ENCODE measurements around the gene COA3. TPM values are rescaled to one million over a fixed set of nuclear protein-coding genes. Genes with fewer than 3 reads are reported as not detected.

COA3 gene
- total and polyA plus RNA-seq, 4 donors: 62.3 to 294 (median 103) TPM

GRCh38 chr17:42821176-42821575 is 22.7 kb upstream of the COA3 start:
- no peak for TF ChIP-seq NR2F2 (IDR thresholded peaks at IDR 0.05)
- no peak for TF ChIP-seq ZBTB33 (IDR thresholded peaks at IDR 0.05)
- no peak for TF ChIP-seq RXRA (IDR thresholded peaks at IDR 0.05)
- no peak for TF ChIP-seq JUND (IDR thresholded peaks at IDR 0.05)
- no peak for TF ChIP-seq FOXA1 (IDR thresholded peaks at IDR 0.05)
- TF ChIP-seq YY1 (IDR thresholded peaks at IDR 0.05): no peak
- TF ChIP-seq TAF1 (conservative IDR thresholded peaks at IDR 0.05): no peak
- TF ChIP-seq HNF4A (conservative IDR thresholded peaks at IDR 0.05): no peak
- TF ChIP-seq EGR1 (IDR thresholded peaks at IDR 0.05; ENCODE audit: low read depth in 2 of 2): no peak
- no peak for TF ChIP-seq SP1 (IDR thresholded peaks at IDR 0.05)
- TF ChIP-seq, protein P1, sequence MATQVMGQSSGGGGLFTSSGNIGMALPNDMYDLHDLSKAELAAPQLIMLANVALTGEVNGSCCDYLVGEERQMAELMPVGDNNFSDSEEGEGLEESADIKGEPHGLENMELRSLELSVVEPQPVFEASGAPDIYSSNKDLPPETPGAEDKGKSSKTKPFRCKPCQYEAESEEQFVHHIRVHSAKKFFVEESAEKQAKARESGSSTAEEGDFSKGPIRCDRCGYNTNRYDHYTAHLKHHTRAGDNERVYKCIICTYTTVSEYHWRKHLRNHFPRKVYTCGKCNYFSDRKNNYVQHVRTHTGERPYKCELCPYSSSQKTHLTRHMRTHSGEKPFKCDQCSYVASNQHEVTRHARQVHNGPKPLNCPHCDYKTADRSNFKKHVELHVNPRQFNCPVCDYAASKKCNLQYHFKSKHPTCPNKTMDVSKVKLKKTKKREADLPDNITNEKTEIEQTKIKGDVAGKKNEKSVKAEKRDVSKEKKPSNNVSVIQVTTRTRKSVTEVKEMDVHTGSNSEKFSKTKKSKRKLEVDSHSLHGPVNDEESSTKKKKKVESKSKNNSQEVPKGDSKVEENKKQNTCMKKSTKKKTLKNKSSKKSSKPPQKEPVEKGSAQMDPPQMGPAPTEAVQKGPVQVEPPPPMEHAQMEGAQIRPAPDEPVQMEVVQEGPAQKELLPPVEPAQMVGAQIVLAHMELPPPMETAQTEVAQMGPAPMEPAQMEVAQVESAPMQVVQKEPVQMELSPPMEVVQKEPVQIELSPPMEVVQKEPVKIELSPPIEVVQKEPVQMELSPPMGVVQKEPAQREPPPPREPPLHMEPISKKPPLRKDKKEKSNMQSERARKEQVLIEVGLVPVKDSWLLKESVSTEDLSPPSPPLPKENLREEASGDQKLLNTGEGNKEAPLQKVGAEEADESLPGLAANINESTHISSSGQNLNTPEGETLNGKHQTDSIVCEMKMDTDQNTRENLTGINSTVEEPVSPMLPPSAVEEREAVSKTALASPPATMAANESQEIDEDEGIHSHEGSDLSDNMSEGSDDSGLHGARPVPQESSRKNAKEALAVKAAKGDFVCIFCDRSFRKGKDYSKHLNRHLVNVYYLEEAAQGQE (IDR thresholded peaks at IDR 0.05): no peak
- TF ChIP-seq, protein P2, sequence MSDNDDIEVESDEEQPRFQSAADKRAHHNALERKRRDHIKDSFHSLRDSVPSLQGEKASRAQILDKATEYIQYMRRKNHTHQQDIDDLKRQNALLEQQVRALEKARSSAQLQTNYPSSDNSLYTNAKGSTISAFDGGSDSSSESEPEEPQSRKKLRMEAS (IDR thresholded peaks at IDR 0.05): no peak
- no peak for TF ChIP-seq HNF4G (IDR thresholded peaks at IDR 0.05)
- TF ChIP-seq FOXA2 (IDR thresholded peaks at IDR 0.05): no peak
- TF ChIP-seq GABPA (IDR thresholded peaks at IDR 0.05 in 1 of 2, conservative IDR thresholded peaks at IDR 0.05 in 1 of 2): no peak
- TF ChIP-seq, protein P3, sequence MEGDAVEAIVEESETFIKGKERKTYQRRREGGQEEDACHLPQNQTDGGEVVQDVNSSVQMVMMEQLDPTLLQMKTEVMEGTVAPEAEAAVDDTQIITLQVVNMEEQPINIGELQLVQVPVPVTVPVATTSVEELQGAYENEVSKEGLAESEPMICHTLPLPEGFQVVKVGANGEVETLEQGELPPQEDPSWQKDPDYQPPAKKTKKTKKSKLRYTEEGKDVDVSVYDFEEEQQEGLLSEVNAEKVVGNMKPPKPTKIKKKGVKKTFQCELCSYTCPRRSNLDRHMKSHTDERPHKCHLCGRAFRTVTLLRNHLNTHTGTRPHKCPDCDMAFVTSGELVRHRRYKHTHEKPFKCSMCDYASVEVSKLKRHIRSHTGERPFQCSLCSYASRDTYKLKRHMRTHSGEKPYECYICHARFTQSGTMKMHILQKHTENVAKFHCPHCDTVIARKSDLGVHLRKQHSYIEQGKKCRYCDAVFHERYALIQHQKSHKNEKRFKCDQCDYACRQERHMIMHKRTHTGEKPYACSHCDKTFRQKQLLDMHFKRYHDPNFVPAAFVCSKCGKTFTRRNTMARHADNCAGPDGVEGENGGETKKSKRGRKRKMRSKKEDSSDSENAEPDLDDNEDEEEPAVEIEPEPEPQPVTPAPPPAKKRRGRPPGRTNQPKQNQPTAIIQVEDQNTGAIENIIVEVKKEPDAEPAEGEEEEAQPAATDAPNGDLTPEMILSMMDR (IDR thresholded peaks at IDR 0.05; ENCODE audit: low read depth, low read length, missing input control): no peak
- no peak for TF ChIP-seq RAD21 (IDR thresholded peaks at IDR 0.05)
- TF ChIP-seq, protein P4, sequence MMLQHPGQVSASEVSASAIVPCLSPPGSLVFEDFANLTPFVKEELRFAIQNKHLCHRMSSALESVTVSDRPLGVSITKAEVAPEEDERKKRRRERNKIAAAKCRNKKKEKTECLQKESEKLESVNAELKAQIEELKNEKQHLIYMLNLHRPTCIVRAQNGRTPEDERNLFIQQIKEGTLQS (IDR thresholded peaks at IDR 0.05): no peak
- Histone ChIP-seq H3K4me1 (ENCODE audit: control insufficient read depth in 4 of 4, insufficient read depth in 4 of 4, low read length in 3 of 4) (peaks cover 1 to 17% (median 4%) of the 10 kb centered on the region in 4 donors), H3K9me3 (ENCODE audit: control insufficient read depth in 4 of 4, low read length in 3 of 4) (no peaks in the 10 kb centered on the region), H3K4me3 (ENCODE audit: low read depth in 1 of 3, low read length in 3 of 3) (no peak overlapping the region), H3K27ac (ENCODE audit: low read depth in 1 of 2, low read length in 2 of 2) (no peak overlapping the region), H3K27me3 (ENCODE audit: control insufficient read depth in 4 of 4, insufficient read depth in 4 of 4, low read length in 3 of 4) (no peaks in the 10 kb centered on the region), H3K9ac (ENCODE audit: low read depth in 1 of 2, low read length in 2 of 2) (no peak overlapping the region), H3K36me3 (ENCODE audit: control insufficient read depth in 4 of 4, insufficient read depth in 3 of 4, low read depth in 1 of 4, low read length in 3 of 4) (peaks cover 3 to 46% (median 32%) of the 10 kb centered on the region in 4 donors)
- no peak for DNase-seq (ENCODE audit: low spot score)
- 90% methylated on average over 7 of the region's 7 CpGs for WGBS
